Naive thymus-derived CD8-positive, alpha-beta T cell (primary cell): ENCODE results near the gene BCR. TPM values are rescaled to one million over a fixed set of nuclear protein-coding genes. Genes with fewer than 3 reads are reported as not detected.
A peak's percentile ranks its signal among the peaks of the same experiment; 100 is the strongest.

Experiments used
- ATAC-seq, 2 donors: fragments of 150-1000 bp; cut with Tn5 transposase in 1 of 2; sonication (Bioruptor Pico), chemical (Tn5 transposase) in 1 of 2; 1 replicate in 1 of 2; 2 replicates in 1 of 2; pipeline ENCODE4 v1.10.0; 2021; ENCODE audit warnings: mild to moderate bottlenecking in 2 of 2, moderate library complexity in 2 of 2
- POLR2A ChIA-PET: fragments of 350-600 bp; sonication (Branson Sonifier 250); formaldehyde crosslinking; loops from one replicate; lab custom pipeline; 2021; ENCODE audit warnings: antibody characterized with exemption; lab: Charles Lee
- DNase-seq, 10 donors: peaks; one replicate each; pipeline versions ENCODE4 v3.0.0 to v3.0.0-alpha.2; 2020 to 2022
- H3K27ac Mint-ChIP-seq, 10 donors: one replicate each; pipeline ENCODE4 v1.8.0; 2020 to 2022; ENCODE audit warnings: mild to moderate bottlenecking in 10 of 10, mixed read lengths in 10 of 10, moderate library complexity in 4 of 10, inconsistent platforms in 1 of 10
- H3K27me3 Mint-ChIP-seq, 5 donors: one replicate each; pipeline ENCODE4 v1.8.0; 2021 to 2022; ENCODE audit warnings: mixed read lengths in 5 of 5
- H3K36me3 Mint-ChIP-seq, 3 donors: one replicate each; pipeline ENCODE4 v1.8.0; 2020 to 2022; ENCODE audit warnings: mixed read lengths in 3 of 3, mild to moderate bottlenecking in 2 of 3, inconsistent platforms in 1 of 3
- H3K4me1 Mint-ChIP-seq, 4 donors: one replicate each; pipeline ENCODE4 v1.8.0; 2021 to 2022; ENCODE audit warnings: mixed read lengths in 4 of 4
- H3K4me3 Mint-ChIP-seq, 10 donors: one replicate each; pipeline ENCODE4 v1.8.0; 2020 to 2022; ENCODE audit warnings: mild to moderate bottlenecking in 10 of 10, mixed read lengths in 10 of 10, moderate library complexity in 6 of 10, inconsistent platforms in 1 of 10
- H3K9me3 Mint-ChIP-seq, 9 donors: one replicate each; pipeline ENCODE4 v1.8.0; 2020 to 2022; ENCODE audit warnings: mixed read lengths in 9 of 9, mild to moderate bottlenecking in 3 of 9, inconsistent platforms in 1 of 9, moderate library complexity in 1 of 9
- polyA plus RNA-seq, 3 donors: library from polyadenylated mRNA; unstranded; fragments of 300-500 nt; fragmentation: Illumina TruSeq; gene quantifications; one replicate each; pipeline ENCODE4 v1.2.3, GENCODE V29; 2021
- total RNA-seq, 8 experiments: library from RNA in 2 of 8; stranded (reverse) in 2 of 8; gene quantifications; one replicate each; pipeline ENCODE4 v1.2.3 and lab custom pipeline; 2021 to 2026

BCR gene
- total and polyA plus RNA-seq, 5 experiments from 2014 or later = 3.8 to 76.9 (median 18.3) TPM

DNA sequence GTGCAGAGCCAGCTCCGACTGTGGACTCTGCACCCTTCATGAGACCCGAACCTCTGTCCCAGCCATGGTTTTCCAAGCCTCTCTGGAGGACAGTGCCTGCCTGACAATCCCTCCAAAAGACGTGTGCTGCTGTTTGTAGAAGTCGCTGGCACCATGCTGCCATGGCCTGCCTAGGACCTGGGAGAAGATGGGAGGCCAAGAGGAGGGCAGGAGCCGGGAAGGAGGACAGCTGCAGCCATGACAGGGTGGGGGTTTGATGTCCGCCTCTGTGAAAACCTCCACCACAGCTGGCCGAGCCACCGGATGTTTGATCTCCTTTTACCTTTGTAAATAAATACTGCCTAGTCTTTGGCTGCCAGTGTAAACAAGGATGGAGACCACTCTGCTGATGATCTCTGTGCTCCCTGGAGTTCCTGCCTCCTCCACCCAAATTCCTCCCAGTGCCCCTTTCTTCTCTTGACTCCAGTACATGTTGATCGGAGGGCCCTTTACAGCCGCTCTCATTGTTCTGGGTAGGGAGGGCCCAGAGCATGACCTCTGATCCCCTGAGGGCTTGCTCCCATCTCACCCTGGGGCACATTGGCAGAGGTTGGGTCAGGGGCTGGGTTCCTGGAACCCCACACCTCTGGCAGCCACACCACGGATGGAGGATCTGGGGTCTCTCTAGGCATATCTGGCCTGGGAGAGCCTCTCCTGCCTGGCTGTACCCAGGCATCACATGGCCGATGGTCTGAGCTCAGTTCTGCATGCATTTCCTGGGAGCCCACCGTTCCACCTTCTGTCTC lies 66.9 kb downstream of the BCR start:
- Mint-ChIP-seq H3K9me3 (no peaks in the 10 kb centered on the region), H3K36me3 (peaks cover 0 to 2% (median 0%) of the 10 kb centered on the region in 3 donors), H3K4me3 (peak overlapping the region in 2 of 10 donors; percentile 24 to 33), H3K27ac (peak overlapping the region in 9 of 10 donors; percentile 10 to 84 (median 75)), H3K27me3 (no peaks in the 10 kb centered on the region), H3K4me1 (peaks cover 41 to 92% (median 80%) of the 10 kb centered on the region in 4 donors)
- DNase-seq (no peak), ATAC-seq (no peak)
- POLR2A ChIA-PET = interaction anchor here (1.2 kb wide), 1 partner anchor 68 kb away, joined by 3 read pairs; no protein-coding TSS in a partner anchor

- Mint-ChIP-seq H3K4me3 (no peak overlapping the region), H3K36me3 (peaks cover 0 to 5% (median 0%) of the 10 kb centered on the region in 3 donors), H3K27ac (peak overlapping the region in 3 of 10 donors; percentile 25 to 37 (median 36)), H3K9me3 (no peaks in the 10 kb centered on the region), H3K27me3 (no peaks in the 10 kb centered on the region), H3K4me1 (peaks cover 37 to 84% (median 68%) of the 10 kb centered on the region in 4 donors)
- ATAC-seq (no peak), DNase-seq (no peak)
- POLR2A ChIA-PET = no interaction called here
Observed at GRCh38 chr22:23248583-23248982, 68.3 kb downstream of the BCR start.

DNA sequence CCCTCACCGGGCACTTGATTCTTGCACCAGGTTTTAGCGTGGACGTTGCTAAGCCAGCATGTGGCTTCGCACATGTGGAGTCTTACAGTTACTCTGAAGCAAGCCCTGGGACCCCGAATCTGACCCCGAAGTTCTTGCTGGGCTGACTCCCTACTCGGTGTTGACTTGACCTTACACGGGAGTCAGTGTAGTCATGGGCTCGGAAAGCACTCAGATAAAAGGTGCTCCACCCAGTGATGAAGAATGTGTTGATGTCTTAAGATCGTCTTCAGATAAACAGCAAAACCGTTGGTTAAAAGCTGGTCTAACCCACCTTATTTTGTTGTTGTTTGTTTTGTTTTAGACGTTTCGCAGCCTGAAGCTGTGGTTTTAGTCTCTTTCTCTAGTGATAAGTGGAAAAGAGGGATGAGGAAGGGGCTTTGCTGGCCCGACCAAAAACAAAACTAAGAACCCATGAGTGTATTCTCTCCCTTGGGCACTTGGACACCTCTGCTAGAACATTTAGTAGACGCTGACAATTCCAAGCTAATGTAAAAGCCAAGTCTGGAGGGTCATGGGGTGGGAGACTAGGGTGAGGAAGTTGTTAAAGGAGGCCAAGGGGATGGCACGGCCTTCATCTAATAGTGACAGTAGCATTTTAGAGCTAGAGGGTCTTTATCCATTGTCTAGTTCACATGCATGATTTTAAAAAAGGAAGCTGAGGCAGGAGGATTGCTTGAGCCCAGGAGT lies 69.9 kb downstream of the BCR start:
- DNase-seq (no peak), ATAC-seq (no peak)
- Mint-ChIP-seq H3K36me3 (peaks cover 0 to 20% (median 0%) of the 10 kb centered on the region in 3 donors), H3K4me3 (peak overlapping the region in 6 of 10 donors; percentile 7 to 74 (median 26)), H3K27ac (peak overlapping the region; percentile 1 to 84 (median 74)), H3K4me1 (peaks cover 27 to 81% (median 58%) of the 10 kb centered on the region in 4 donors), H3K27me3 (no peaks in the 10 kb centered on the region), H3K9me3 (no peaks in the 10 kb centered on the region)
- POLR2A ChIA-PET = interaction anchor here (1.1 to 2.2 kb wide), 2 partner anchors 7 to 11 kb away, joined by 3 to 8 read pairs; no protein-coding TSS in a partner anchor

- POLR2A ChIA-PET = interaction anchor here (2.2 kb wide), 1 partner anchor 8 kb away, joined by 8 read pairs; no protein-coding TSS in a partner anchor
- ATAC-seq = no peak
- DNase-seq = no peak
- peaks cover 0 to 25% (median 0%) of the 10 kb centered on the region in 3 donors for H3K36me3 Mint-ChIP-seq
- peak overlapping the region in 1 of 10 donors; percentile 41 for H3K4me3 Mint-ChIP-seq
- no peaks in the 10 kb centered on the region for H3K9me3 Mint-ChIP-seq
- H3K4me1 Mint-ChIP-seq = peaks cover 24 to 81% (median 52%) of the 10 kb centered on the region in 4 donors
- H3K27me3 Mint-ChIP-seq = no peaks in the 10 kb centered on the region
- peak overlapping the region in 6 of 10 donors; percentile 1 to 84 (median 74) for H3K27ac Mint-ChIP-seq
Observed at GRCh38 chr22:23250785-23251363, 70.6 kb downstream of the BCR start.

DNA sequence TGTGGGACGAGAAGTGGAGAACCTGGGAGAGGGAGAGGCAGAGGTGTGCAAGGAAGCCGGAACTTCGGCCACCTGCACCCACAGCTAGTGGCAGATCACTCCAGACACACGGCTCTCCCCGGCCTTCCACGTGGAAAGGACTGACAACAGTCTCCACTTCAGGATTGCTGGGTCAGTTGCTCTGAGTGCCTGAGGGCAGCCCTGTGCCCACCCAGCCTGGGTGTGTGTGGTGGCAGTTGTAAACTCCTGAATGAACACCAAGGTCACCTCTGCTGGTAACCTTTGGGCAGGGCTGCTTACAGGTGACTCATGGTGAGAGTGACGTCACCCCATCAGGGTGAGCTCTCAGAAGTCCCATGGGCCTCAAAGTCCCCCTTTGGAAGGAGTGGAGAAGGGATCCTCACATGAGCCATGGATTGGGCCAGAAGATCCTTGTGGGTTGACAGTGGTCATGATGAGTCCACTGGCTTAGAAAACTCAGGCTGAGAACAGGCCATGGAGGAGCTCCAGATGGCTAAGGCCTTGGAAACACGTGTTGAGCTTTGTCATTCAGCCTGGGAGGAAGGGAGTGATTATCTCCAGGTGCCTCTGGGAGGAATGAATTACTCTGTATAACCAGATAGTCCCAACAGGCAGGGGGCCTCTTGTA lies 71.3 kb downstream of the BCR start:
- Mint-ChIP-seq H3K4me1 (peaks cover 23 to 77% (median 48%) of the 10 kb centered on the region in 4 donors), H3K27ac (peak overlapping the region in 4 of 10 donors; percentile 13 to 84 (median 44)), H3K4me3 (no peak overlapping the region), H3K9me3 (no peaks in the 10 kb centered on the region), H3K36me3 (peaks cover 0 to 28% (median 0%) of the 10 kb centered on the region in 3 donors), H3K27me3 (no peaks in the 10 kb centered on the region)
- DNase-seq (no peak), ATAC-seq (no peak)
- POLR2A ChIA-PET = interaction anchor here (2.2 kb wide), 1 partner anchor 9 kb away, joined by 8 read pairs; no protein-coding TSS in a partner anchor

GRCh38 chr22:23253475-23254055 lies 73.3 kb downstream of the BCR start:
- Mint-ChIP-seq H3K4me1 (peaks cover 18 to 65% (median 39%) of the 10 kb centered on the region in 4 donors), H3K4me3 (no peak overlapping the region), H3K9me3 (no peaks in the 10 kb centered on the region), H3K27ac (peak overlapping the region in 3 of 10 donors; percentile 4 to 66 (median 22)), H3K27me3 (no peaks in the 10 kb centered on the region), H3K36me3 (peaks cover 0 to 39% (median 0%) of the 10 kb centered on the region in 3 donors)
- no peak for DNase-seq
- no peak for ATAC-seq
- POLR2A ChIA-PET = no interaction called here

DNA sequence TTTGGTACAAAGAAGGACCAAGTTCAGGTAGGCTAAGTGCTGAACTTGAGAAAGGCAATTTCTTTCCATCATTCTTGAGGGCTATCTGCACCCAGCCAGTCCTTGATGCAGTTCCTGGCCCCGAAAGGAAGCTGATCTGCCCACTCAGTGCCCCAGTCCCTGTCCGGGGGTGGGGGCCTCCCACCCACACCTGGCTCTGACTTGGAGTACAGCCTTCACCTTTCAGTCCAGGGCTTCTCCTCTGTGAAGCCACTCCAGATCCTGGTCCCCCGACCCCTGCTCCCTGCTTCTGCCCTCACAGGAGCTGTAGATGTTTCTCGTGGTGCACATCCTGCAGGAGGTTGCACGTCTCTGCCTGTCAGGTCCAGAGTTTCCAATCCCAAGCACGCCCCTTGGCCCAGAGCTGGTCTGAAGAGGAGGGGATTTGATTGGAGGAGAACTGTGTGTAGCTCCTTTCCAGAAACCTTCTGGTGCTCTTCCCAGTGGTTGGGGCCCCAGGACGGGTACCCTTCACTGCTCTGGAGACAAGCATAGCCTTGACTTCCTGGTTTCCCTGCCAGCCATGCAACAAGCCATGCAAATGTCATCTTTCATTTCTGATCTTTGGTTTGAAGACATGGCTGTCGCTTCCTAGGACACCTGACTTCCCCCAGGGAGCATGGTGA lies 75.3 kb downstream of the BCR start:
- Mint-ChIP-seq H3K9me3 (no peaks in the 10 kb centered on the region), H3K4me1 (peaks cover 6 to 54% (median 21%) of the 10 kb centered on the region in 4 donors), H3K36me3 (peaks cover 0 to 47% (median 0%) of the 10 kb centered on the region in 3 donors), H3K27me3 (no peaks in the 10 kb centered on the region), H3K27ac (peak overlapping the region in 5 of 10 donors; percentile 12 to 85 (median 63)), H3K4me3 (no peak overlapping the region)
- DNase-seq = no peak
- POLR2A ChIA-PET = no interaction called here
- ATAC-seq = no peak

DNA sequence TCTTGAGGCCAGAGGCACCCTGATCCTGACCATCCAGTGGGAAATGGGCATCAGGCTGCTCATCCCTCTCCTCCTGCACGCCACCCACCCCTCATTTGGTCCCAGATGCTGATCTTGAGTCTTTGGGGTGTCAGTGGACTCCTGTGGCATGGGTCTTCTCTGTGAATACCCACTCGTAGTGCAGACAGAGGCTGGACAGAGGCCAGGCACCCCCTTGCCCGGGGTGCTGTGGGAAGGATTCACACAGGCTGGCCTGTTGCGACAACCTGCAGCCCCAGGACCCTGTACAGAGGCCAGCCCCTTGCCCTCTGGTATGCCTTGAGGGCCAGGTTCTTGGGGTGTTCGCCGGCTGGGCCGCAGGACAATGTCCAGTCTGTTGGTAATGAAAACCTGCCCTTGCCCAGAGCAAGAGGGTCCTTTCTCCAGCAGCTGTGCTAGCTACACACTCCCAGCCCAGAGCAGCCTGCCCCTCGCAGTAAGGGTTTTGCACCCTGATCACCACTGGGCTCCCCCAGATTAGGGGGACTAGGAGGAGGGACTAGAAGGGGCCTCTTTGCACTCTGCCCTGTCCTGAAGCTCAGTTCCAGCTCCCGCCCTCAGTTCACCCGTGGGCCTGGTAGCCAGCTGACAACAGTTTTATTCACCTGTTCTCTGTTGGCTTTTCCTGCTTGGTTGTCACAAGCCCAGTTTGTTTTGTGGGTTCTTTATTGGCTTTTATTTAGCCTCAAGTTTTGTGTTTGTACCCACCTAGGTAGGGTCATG lies 76.0 kb downstream of the BCR start:
- Mint-ChIP-seq H3K36me3 (peaks cover 0 to 50% (median 0%) of the 10 kb centered on the region in 3 donors), H3K9me3 (no peaks in the 10 kb centered on the region), H3K27me3 (no peaks in the 10 kb centered on the region), H3K4me1 (peaks cover 6 to 53% (median 21%) of the 10 kb centered on the region in 4 donors), H3K27ac (peak overlapping the region in 7 of 10 donors; percentile 10 to 85 (median 69)), H3K4me3 (no peak overlapping the region)
- DNase-seq = no peak
- ATAC-seq = no peak
- POLR2A ChIA-PET = interaction anchor here (1.0 kb wide), 1 partner anchor 13 kb away, joined by 3 read pairs; no protein-coding TSS in a partner anchor

DNA sequence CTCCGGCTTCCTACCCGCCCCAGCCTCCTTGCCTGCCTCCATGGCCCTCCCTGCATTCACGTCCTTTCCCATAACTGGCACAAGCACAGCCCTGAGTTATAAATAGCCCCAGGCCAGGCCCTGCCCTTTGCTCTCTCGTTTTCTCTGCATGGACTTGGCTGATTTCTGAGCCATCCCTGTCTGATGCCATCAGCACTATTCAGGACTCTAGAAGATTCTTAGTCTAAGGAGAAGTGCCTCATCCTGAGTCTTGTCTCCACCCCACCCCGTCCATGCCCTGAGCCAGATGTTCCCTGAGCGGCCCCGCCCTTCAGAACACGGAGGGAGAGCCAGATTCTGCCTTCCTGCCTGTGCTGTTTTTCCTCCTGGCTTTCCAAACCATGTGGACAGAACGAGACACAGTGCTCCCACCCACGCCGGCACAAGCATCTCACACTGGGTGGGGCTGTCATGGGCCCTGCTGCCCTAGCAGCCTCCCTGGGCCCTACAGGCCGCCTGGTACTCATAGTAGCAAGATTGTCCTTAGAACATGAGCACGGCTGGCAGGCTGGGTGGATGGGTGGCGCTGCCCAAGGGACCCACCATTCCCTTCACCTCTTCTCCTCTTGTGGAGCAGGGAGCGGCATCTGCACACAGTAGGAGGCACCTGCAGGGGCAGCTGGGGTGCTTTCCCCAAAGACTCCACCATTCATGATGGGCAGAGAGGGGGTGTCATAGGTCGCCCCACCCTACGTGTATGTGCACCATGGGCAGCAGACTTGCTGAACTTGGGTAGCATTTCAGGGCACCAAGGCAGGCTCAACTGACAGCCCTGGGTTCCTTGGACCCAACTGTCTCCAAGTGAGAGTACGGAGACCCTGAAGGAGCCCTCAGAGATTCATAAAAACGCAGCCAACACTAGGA lies 76.9 kb downstream of the BCR start:
- H3K27ac Mint-ChIP-seq = peak overlapping the region in 9 of 10 donors; percentile 10 to 84 (median 69)
- peak overlapping the region in 1 of 10 donors; percentile 11 for H3K4me3 Mint-ChIP-seq

More for the DNA sequence above, 76.9 kb downstream of the BCR start:
- Mint-ChIP-seq H3K9me3 (no peaks in the 10 kb centered on the region), H3K36me3 (peaks cover 0 to 57% (median 0%) of the 10 kb centered on the region in 3 donors), H3K4me1 (peaks cover 6 to 45% (median 17%) of the 10 kb centered on the region in 4 donors), H3K27me3 (no peaks in the 10 kb centered on the region)
- ATAC-seq = no peak
- POLR2A ChIA-PET = interaction anchor here (1.0 kb wide), 1 partner anchor 14 kb away, joined by 3 read pairs; no protein-coding TSS in a partner anchor
- no peak for DNase-seq
